K562 (cell line): Measurements from ENCODE around the gene PCYT1A. TPM values are rescaled to one million over a fixed set of nuclear protein-coding genes. Genes with fewer than 3 reads are reported as not detected.

Source experiments
- DIDO1 ChIP-seq: fragments of 450-650 bp; IDR thresholded peaks from 2 replicates; pipeline ENCODE4 v1.6.1; 2016; ENCODE audit warnings: low read depth, missing biosample characterization, missing genetic modification characterization
- HDAC8 ChIP-seq: fragments of 450-650 bp; IDR thresholded peaks from 2 replicates; pipeline ENCODE4 v1.6.1; 2016; ENCODE audit warnings: mild to moderate bottlenecking, missing genetic modification characterization, moderate library complexity, missing compliant biosample characterization
- HDGF ChIP-seq: fragments of 450-650 bp; IDR thresholded peaks from 2 replicates; pipeline ENCODE4 v1.6.1; 2016
- PHF20 ChIP-seq: fragments of 450-650 bp; IDR thresholded peaks from 2 replicates; pipeline ENCODE4 v1.6.1; 2018; ENCODE audit not compliant: partially characterized antibody
- RERE ChIP-seq: sonication (generic); formaldehyde crosslinking; IDR thresholded peaks from 2 replicates; pipeline ENCODE4 v1.8.0; 2023; ENCODE audit warnings: missing genetic modification reagents, mild to moderate bottlenecking, borderline replicate concordance
- SMAD1 ChIP-seq: fragments of 150-350 bp; IDR thresholded peaks from 2 replicates; pipeline ENCODE4 v1.6.1; 2014; ENCODE audit warnings: low read length, low read depth; ENCODE audit not compliant: partially characterized antibody
- ZNF778 ChIP-seq: fragments of 450-650 bp; formaldehyde crosslinking; IDR thresholded peaks from 2 replicates; pipeline ENCODE4 v1.4.0; 2020; ENCODE audit warnings: mild to moderate bottlenecking, moderate library complexity
- polyA plus RNA-seq, 8 experiments: library from polyadenylated mRNA; depleted of rRNA in 4 of 8; stranded (reverse) in 5 of 8; unstranded in 3 of 8; fragments of >200 nt; fragmentation: Nextera tagmentation in 2 of 8; fragmentation: Illumina TruSeq in 1 of 8; extraction: Ambion mirVana in 2 of 8; extraction: Trizol in 1 of 8; gene quantifications; 2 replicates each; pipeline versions ENCODE4 v1.2.1 to v1.2.3, GENCODE V29; 2011 to 2014; ENCODE audit warnings: inconsistent platforms in 1 of 8, missing spikeins in 1 of 8
- total RNA-seq, 7 experiments: library from RNA; depleted of rRNA in 6 of 7; stranded (reverse); fragments of >200 nt in 6 of 7; fragmentation: Illumina TruSeq in 2 of 7; extraction: Trizol in 2 of 7; gene quantifications; 2 replicates each; pipeline versions ENCODE4 v1.2.1 to v1.2.3, GENCODE V29; 2011 to 2021; ENCODE audit warnings: low replicate concordance in 1 of 7
- TF ChIP-seq, protein P1 (sequence below): sonication (generic); formaldehyde crosslinking; IDR thresholded peaks from 2 replicates; pipeline ENCODE4 v1.5.0; 2020; ENCODE audit warnings: missing genetic modification reagents

PCYT1A gene
- total and polyA plus RNA-seq, 9 of the 15 experiments (the other 6 are each of a cell fraction or from before 2014, with no cell fraction given) = 13.4 to 62.8 (median 49.4) TPM

DNA sequence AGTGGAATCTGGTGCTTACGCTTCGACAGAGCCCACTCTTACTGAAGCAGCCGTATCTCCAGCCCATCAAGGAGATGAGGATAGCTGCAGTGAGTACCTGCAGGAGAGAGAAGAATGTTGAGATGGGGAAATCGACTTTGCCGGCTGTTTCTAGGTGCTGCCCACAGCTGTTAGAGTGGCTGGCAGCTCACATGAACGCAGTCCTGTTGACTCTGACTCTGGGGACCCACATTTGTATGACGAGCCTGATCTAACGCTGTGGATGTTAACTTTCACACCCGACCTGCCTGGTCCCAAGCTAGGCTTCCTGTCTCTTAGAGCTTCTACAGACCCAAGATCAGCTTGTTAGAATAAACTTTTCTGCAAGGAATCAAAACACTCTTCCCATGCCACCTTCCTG lies 39.4 kb upstream of the PCYT1A start (continued):
- TF ChIP-seq RERE (no peak), HDGF (no peak), PHF20 (no peak), ZNF778 (CRISPR knock-in tag) (no peak), DIDO1 (tag) (no peak), SMAD1 (no peak), HDAC8 (tag) (no peak)
- TF ChIP-seq, protein P1, sequence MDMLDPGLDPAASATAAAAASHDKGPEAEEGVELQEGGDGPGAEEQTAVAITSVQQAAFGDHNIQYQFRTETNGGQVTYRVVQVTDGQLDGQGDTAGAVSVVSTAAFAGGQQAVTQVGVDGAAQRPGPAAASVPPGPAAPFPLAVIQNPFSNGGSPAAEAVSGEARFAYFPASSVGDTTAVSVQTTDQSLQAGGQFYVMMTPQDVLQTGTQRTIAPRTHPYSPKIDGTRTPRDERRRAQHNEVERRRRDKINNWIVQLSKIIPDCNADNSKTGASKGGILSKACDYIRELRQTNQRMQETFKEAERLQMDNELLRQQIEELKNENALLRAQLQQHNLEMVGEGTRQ (CRISPR knock-in tag) = no peak
- TF ChIP-seq, all 486 proteins: peak for 0
